ENCODE results near the gene CXCR3.
"Not testable (repeated sequence)": the region's sequence is repeated elsewhere in the genome, so short reads cannot be mapped to it uniquely, and the experiment has no call there.

The CXCR3 gene

GRCh38 chrX:71618303-71618721 lies at the start of gene CXCR3:
Gene CXCR3, minus strand, starts transcription at chrX:71618511. Its CDS starts 62 bp downstream, at chrX:71618449.
- DNase-seq (ENCODE audit: low read depth) = no peak

GRCh38 chrX:71667328-71668247 lies 49.3 kb upstream of the CXCR3 start, which contains the start of gene LOC101059915:
Gene LOC101059915, plus strand, starts transcription at chrX:71667546.
- DNase-seq (ENCODE audit: low read depth) = no peak

DNA sequence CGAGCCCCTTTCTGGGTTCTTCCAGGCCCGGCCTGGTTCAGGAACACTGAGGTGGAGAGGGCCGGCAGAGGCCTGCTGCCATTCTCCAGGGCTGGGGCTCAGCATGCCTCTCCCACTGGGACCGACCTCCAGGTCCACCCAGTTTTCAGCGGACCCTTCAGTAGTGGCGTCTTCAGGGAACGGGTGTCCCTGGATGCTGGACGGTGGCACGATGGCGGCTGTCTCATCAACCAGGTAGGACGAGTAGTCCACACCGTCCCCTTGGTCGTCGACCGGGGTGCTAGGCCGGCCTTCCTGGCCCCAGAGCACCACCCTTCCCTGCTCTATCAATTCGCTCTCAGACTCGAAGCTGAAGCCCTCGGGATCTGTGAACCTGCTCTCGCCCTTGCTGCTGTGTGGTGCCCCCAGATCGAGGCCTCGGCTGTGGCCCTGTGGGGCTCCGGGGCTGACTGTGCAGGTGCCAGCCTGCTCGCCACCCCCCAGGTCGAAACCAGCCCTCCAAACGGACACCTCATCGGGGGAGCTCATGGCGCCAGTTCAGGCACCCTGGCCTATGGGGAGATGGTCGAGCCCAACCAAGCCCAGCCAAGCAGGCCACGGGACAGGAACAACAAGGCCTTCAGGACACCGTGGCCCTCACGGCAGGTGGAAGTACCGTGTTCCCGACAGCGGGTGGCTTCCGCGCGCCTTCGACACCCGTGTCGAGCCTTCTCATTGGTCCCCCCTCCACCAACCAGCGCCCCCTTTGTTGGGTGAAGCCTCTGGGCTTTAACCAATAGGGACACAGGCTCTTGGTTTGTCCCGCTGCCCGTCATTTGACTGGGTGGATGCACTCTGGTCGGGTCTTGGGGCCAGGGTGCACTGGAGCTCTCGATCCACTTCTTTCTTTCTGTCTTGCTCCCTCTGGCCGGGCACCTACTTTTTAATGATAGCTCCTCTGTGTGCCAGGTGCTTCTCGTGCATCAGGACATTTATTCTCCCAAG lies 48.2 kb upstream of the CXCR3 start:
- no peak for DNase-seq (ENCODE audit: low read depth)

- DNase-seq (ENCODE audit: low read depth) = no peak
Measured at GRCh38 chrX:71665747-71666146, 47.4 kb upstream of the CXCR3 start.

GRCh38 chrX:71664889-71665491 lies 46.7 kb upstream of the CXCR3 start:
- DNase-seq (ENCODE audit: low read depth) = no peak

- not testable (repeated sequence) for DNase-seq (ENCODE audit: low read depth)
Measured at GRCh38 chrX:71664202-71664601, 45.9 kb upstream of the CXCR3 start.

- DNase-seq (ENCODE audit: low read depth) = not testable (repeated sequence)
Measured at GRCh38 chrX:71663238-71663637, 44.9 kb upstream of the CXCR3 start.

DNA sequence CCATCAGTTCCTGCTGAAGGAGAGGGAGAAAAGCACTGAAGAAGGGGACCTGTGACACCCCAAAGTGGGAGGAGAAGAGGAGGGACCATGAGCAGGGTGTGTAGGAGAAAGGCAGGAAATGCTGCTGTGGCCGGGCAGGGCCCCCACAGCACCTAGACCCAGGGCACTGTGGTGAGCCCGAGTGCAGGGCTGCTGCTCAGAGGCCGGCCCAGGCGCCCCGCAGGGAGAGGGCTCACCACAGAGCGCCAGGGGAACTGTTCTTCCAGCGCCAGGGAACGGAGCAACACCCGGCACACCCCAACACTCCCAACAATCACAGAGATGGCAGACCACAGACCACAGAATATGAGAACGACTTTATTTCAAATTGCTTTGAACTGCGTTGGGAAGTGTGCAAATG lies 44.3 kb upstream of the CXCR3 start:
- DNase-seq (ENCODE audit: low read depth) = not testable (repeated sequence)

DNA sequence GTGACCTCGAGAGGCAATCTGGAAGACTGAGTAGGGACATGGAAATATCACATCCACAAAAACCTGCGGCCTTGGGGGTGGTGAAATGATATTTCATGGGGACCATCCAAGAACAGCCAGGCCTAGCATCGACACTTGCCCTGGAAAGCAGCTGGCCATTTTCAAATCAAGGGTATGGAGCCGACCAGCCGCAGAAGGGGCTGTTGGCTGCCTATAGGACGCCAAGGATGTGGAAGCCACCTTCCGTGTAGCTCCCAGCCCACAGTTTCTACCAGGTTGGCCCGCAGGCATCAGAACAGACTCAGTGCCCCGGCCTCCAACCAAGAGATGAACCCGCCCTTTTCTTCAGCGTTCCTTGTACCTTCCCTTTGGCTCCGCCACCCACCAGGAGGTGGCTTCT lies 43.6 kb upstream of the CXCR3 start:
- no peak for DNase-seq (ENCODE audit: low read depth)

DNA sequence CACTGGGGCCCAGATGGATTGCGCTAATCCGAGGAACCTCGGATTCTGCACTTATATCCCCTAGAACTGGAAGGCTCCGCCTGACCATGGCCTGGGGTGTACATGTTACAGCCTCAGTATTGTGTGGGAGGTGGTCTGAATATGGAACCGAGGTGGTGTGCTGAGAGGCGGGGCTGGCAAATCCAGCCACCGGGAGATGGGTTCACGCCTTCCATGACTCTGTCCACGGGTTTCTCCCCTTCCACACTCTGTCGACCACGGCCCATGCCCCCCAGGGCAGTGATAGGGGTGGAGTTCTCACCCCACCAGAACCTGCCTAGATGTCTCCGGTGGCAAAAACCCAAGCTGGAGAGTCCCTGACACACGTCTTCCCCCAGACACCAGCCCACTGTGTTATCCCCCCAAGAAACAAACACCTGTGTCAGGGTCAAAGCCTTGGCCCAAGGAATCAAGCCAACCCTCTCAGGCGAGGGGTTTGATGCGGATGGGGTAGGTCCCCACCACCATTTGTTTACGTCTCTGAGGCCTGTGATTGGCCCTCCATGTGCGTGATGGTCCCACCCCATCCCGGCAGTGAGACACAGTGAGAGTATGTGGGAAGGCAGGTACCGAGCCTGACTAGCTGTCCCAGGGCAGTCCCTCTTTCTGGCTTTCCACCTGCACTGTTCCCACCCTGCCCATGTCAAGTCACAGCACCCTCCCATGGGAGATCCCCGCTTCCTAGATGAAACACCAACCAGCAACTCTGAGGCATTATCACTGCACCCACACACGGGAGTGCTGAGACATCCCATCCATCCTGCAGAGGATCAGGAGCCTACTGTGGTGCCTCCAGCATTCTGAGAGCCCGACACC lies 42.5 kb upstream of the CXCR3 start:
- no peak for DNase-seq (ENCODE audit: low read depth)

DNA sequence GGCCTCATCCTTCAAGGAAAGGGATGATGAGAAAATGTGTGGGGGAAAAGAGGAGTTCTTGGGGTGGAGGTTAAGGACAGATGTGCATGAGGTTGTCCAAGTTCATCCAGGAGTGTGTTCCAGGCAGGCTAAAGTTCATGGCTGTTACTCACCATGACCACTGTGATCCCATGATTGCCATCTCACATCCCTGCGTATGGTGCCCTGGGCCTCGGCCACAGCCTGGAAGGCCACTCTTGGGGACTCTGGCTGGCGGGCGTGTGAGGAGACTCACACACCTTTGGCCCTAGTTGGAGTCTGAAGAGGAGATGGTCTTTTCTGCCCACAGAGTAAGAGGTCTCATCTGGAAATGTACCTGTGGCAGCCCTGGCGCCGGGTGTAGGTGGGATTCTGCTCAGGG lies 41.6 kb upstream of the CXCR3 start:
- DNase-seq (ENCODE audit: low read depth) = no peak

GRCh38 chrX:71659342-71659741 lies 41.0 kb upstream of the CXCR3 start:
- no peak for DNase-seq (ENCODE audit: low read depth)

DNA sequence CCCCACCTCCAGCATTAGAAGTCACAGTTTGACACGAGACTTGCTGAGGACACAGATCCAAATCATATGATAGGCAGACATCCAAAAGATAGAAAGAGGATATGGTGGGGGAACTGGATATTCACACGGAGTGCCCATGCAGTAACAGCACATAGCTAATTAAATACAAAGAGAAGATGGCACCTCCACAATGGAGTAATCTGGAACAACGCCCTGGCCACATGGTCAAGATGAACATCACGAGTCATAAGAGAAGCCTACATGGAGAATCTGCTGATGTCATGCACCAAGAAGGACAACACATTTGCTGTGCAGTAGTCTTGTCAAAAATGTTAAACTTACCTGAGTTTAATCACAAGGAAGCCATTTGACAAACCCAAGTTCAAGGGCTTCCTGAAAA lies 39.0 kb upstream of the CXCR3 start:
- no peak for DNase-seq (ENCODE audit: low read depth)

GRCh38 chrX:71653344-71653743 lies 35.0 kb upstream of the CXCR3 start:
- DNase-seq (ENCODE audit: low read depth) = no peak

GRCh38 chrX:71652405-71652804 lies 34.1 kb upstream of the CXCR3 start:
- no peak for DNase-seq (ENCODE audit: low read depth)

DNA sequence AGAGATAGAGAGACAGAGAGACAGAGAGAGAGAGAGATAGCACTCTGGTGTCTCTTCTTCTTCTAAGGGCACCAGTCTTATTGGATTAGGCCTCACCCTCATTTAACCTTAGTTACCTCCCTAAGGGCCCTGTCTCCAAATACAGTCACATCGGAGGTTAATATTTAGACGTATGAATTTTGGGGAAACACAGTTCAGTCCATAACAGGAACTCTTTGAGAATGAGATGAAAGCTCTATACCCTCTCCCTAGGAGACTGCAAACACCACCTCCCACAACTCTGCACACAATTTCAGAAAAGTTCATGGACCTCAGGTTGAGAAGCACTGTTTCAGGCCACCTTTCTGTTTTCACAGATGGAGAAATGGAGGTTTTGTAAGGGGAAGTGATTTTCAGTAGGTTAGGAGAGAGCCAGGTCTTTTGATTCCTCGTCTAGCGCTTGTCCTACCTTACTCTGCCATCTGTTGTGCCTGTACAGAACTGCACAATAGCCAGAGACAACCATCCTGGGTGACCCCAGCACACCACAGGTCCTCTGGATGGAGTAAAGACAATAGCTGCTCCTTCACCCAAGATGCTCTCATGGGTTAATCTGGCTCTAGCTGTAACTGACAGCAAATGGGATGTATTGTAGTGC lies 32.1 kb upstream of the CXCR3 start:
- DNase-seq (ENCODE audit: low read depth) = no peak

- DNase-seq (ENCODE audit: low read depth) = not testable (repeated sequence)
Measured at GRCh38 chrX:71644406-71644805, 26.1 kb upstream of the CXCR3 start.

DNA sequence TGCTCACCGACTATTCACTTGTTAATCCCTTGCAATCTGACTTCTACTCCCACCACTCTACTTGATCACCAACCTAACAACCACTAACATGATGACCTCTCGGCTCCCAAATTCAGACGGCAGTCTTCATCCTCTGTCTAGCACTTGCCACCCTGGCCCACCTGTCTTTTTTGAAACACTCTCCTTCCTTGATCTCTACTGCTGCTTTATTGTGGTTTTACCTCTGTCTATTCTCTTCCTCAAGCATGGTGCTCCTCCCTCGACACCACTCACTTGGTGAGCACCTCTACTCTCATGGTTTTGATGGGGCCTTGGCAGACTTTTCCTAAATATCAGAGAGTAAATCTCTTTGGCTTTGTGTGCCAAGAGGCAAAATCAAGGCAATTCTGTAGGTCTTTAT lies 21.7 kb upstream of the CXCR3 start:
- no peak for DNase-seq (ENCODE audit: low read depth)

- no peak for DNase-seq (ENCODE audit: low read depth)
Measured at GRCh38 chrX:71638409-71638808, 20.1 kb upstream of the CXCR3 start.

- DNase-seq (ENCODE audit: low read depth) = no peak
Measured at GRCh38 chrX:71637848-71638247, 19.5 kb upstream of the CXCR3 start.

GRCh38 chrX:71637253-71637618 lies 18.9 kb upstream of the CXCR3 start:
- no peak for DNase-seq (ENCODE audit: low read depth)
